Suprapubic skin (tissue), 4 donors: ENCODE measurements around the gene PRR5.
"Not testable (repeated sequence)": the region's sequence is repeated elsewhere in the genome, so short reads cannot be mapped to it uniquely, and the experiment has no call there.

Source experiments
- EP300 ChIP-seq: sonication (generic); formaldehyde crosslinking; IDR thresholded peaks from one replicate; pipeline ENCODE4 v1.6.1; 2017; ENCODE audit warnings: antibody characterized with exemption
- POLR2A ChIP-seq, 2 donors: fragments of 450-650 bp; IDR thresholded peaks; one replicate each; pipeline ENCODE4 v1.6.1; 2017; ENCODE audit warnings: antibody characterized with exemption in 2 of 2, mild to moderate bottlenecking in 2 of 2, moderate library complexity in 2 of 2
- POLR2AphosphoS5 ChIP-seq, 3 donors: sonication (generic); formaldehyde crosslinking; IDR thresholded peaks; one replicate each; pipeline ENCODE4 v1.6.1; 2017; ENCODE audit warnings: antibody characterized with exemption in 3 of 3
- TF ChIP-seq, protein P1 (sequence below), 2 donors: fragments of 200-600 bp in 1 of 2; fragments of 450-650 bp in 1 of 2; sonication (generic) in 1 of 2; IDR thresholded peaks; one replicate each; pipeline ENCODE4 v1.5.1; 2016 to 2019; ENCODE audit warnings: antibody characterized with exemption in 2 of 2, mild to moderate bottlenecking in 1 of 2, moderate library complexity in 1 of 2

- TF ChIP-seq, protein P1, sequence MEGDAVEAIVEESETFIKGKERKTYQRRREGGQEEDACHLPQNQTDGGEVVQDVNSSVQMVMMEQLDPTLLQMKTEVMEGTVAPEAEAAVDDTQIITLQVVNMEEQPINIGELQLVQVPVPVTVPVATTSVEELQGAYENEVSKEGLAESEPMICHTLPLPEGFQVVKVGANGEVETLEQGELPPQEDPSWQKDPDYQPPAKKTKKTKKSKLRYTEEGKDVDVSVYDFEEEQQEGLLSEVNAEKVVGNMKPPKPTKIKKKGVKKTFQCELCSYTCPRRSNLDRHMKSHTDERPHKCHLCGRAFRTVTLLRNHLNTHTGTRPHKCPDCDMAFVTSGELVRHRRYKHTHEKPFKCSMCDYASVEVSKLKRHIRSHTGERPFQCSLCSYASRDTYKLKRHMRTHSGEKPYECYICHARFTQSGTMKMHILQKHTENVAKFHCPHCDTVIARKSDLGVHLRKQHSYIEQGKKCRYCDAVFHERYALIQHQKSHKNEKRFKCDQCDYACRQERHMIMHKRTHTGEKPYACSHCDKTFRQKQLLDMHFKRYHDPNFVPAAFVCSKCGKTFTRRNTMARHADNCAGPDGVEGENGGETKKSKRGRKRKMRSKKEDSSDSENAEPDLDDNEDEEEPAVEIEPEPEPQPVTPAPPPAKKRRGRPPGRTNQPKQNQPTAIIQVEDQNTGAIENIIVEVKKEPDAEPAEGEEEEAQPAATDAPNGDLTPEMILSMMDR (IDR thresholded peaks at IDR 0.05), result not testable (repeated sequence)
- not testable (repeated sequence) for TF ChIP-seq POLR2A (IDR thresholded peaks at IDR 0.05); EP300; POLR2AphosphoS5 (IDR thresholded peaks at IDR 0.05)
Observed at GRCh38 chr22:44679306-44679647, 22.7 kb upstream of the PRR5 start.
